Rectal smooth muscle tissue (tissue), 1 donor: Measurements from ENCODE around the gene EXOSC5.
A peak's percentile ranks its signal among the peaks of the same experiment; 100 is the strongest.
"Not testable (repeated sequence)": the region's sequence is repeated elsewhere in the genome, so short reads cannot be mapped to it uniquely, and the experiment has no call there.

Source experiments
- H3K27ac ChIP-seq: one replicate; pipeline ENCODE4 v1.7.0; 2013; ENCODE audit warnings: low read depth, low read length, inconsistent platforms
- H3K27me3 ChIP-seq: one replicate; pipeline ENCODE4 v1.7.0; 2013; ENCODE audit warnings: low read length; ENCODE audit not compliant: control insufficient read depth, insufficient read depth
- H3K36me3 ChIP-seq: one replicate; pipeline ENCODE4 v1.7.0; 2013; ENCODE audit warnings: low read length; ENCODE audit not compliant: control insufficient read depth, insufficient read depth
- H3K4me1 ChIP-seq: one replicate; pipeline ENCODE4 v1.7.0; 2013; ENCODE audit warnings: low read length; ENCODE audit not compliant: control insufficient read depth, insufficient read depth
- H3K4me3 ChIP-seq: one replicate; pipeline ENCODE4 v1.7.0; 2013; ENCODE audit warnings: low read length
- H3K9ac ChIP-seq: one replicate; pipeline ENCODE4 v1.7.0; 2013; ENCODE audit warnings: low read length

EXOSC5 gene

GRCh38 chr19:41410336-41411054, 13.3 kb upstream of the EXOSC5 start:
- Histone ChIP-seq H3K4me3 (no peak overlapping the region), H3K9ac (no peak overlapping the region), H3K27ac (no peak overlapping the region), H3K4me1 (no peaks in the 10 kb centered on the region), H3K27me3 (no peaks in the 10 kb centered on the region), H3K36me3 (peaks cover 20% of the 10 kb centered on the region)

- Histone ChIP-seq H3K9ac (no peak overlapping the region), H3K27ac (no peak overlapping the region), H3K27me3 (no peaks in the 10 kb centered on the region), H3K36me3 (peaks cover 12% of the 10 kb centered on the region), H3K4me1 (no peaks in the 10 kb centered on the region), H3K4me3 (no peak overlapping the region)
These were observed 12.1 kb upstream of the EXOSC5 start for GRCh38 chr19:41409288-41409687.

GRCh38 chr19:41408846-41409245, 11.7 kb upstream of the EXOSC5 start:
- H3K4me3 ChIP-seq, H3K9ac ChIP-seq, H3K27me3 ChIP-seq, H3K27ac ChIP-seq, H3K4me1 ChIP-seq: not testable (repeated sequence)
- H3K36me3 ChIP-seq, result peaks cover 12% of the 10 kb centered on the region

GRCh38 chr19:41408256-41408655, 11.1 kb upstream of the EXOSC5 start:
- peaks cover 6% of the 10 kb centered on the region for H3K36me3 ChIP-seq
- no peak overlapping the region for H3K9ac ChIP-seq
- H3K27me3 ChIP-seq, result no peaks in the 10 kb centered on the region
- no peak overlapping the region for H3K4me3 ChIP-seq
- H3K4me1 ChIP-seq, result no peaks in the 10 kb centered on the region
- no peak overlapping the region for H3K27ac ChIP-seq

GRCh38 chr19:41407271-41407670, 10.1 kb upstream of the EXOSC5 start:
- no peak overlapping the region for H3K27ac ChIP-seq

GRCh38 chr19:41405776-41406175, 8.6 kb upstream of the EXOSC5 start:
- Histone ChIP-seq H3K36me3 (no peaks in the 10 kb centered on the region), H3K4me1 (no peaks in the 10 kb centered on the region), H3K4me3 (no peak overlapping the region), H3K27me3 (no peaks in the 10 kb centered on the region), H3K27ac (no peak overlapping the region), H3K9ac (no peak overlapping the region)

More at GRCh38 chr19:41407271-41407670, 10.1 kb upstream of the EXOSC5 start:
- Histone ChIP-seq H3K36me3 (peaks cover 3% of the 10 kb centered on the region), H3K9ac (no peak overlapping the region), H3K4me3 (no peak overlapping the region), H3K27me3 (no peaks in the 10 kb centered on the region), H3K4me1 (no peaks in the 10 kb centered on the region)

GRCh38 chr19:41403181-41403970, 6.2 kb upstream of the EXOSC5 start:
- Histone ChIP-seq H3K4me1 (peaks cover 5% of the 10 kb centered on the region), H3K36me3 (no peaks in the 10 kb centered on the region), H3K27me3 (no peaks in the 10 kb centered on the region), H3K4me3 (no peak overlapping the region), H3K9ac (no peak overlapping the region), H3K27ac (no peak overlapping the region)

- no peak overlapping the region for H3K27ac ChIP-seq
- no peaks in the 10 kb centered on the region for H3K36me3 ChIP-seq
- H3K4me1 ChIP-seq, result peaks cover 6% of the 10 kb centered on the region
- no peak overlapping the region for H3K4me3 ChIP-seq
- H3K27me3 ChIP-seq, result no peaks in the 10 kb centered on the region
- H3K9ac ChIP-seq, result no peak overlapping the region
These were observed 4.9 kb upstream of the EXOSC5 start for GRCh38 chr19:41402010-41402409.

GRCh38 chr19:41401483-41401882, 4.3 kb upstream of the EXOSC5 start:
- Histone ChIP-seq H3K4me3 (no peak overlapping the region), H3K27ac (no peak overlapping the region), H3K27me3 (no peaks in the 10 kb centered on the region), H3K36me3 (no peaks in the 10 kb centered on the region), H3K9ac (no peak overlapping the region), H3K4me1 (peaks cover 7% of the 10 kb centered on the region)

GRCh38 chr19:41399525-41399924, 2.4 kb upstream of the EXOSC5 start:
- H3K36me3 ChIP-seq, result no peaks in the 10 kb centered on the region
- H3K27me3 ChIP-seq, result no peaks in the 10 kb centered on the region
- no peak overlapping the region for H3K27ac ChIP-seq
- H3K9ac ChIP-seq, result no peak overlapping the region
- no peak overlapping the region for H3K4me3 ChIP-seq
- H3K4me1 ChIP-seq, result peaks cover 9% of the 10 kb centered on the region

- Histone ChIP-seq H3K27ac (no peak overlapping the region), H3K36me3 (no peaks in the 10 kb centered on the region), H3K4me1 (peaks cover 9% of the 10 kb centered on the region), H3K4me3 (no peak overlapping the region), H3K9ac (no peak overlapping the region), H3K27me3 (no peaks in the 10 kb centered on the region)
These were observed 1.9 kb upstream of the EXOSC5 start for GRCh38 chr19:41399091-41399490.

GRCh38 chr19:41398598-41398997, 1.4 kb upstream of the EXOSC5 start:
- no peaks in the 10 kb centered on the region for H3K36me3 ChIP-seq
- peaks cover 9% of the 10 kb centered on the region for H3K4me1 ChIP-seq
- H3K27me3 ChIP-seq, result no peaks in the 10 kb centered on the region
- H3K9ac ChIP-seq, result no peak overlapping the region
- no peak overlapping the region for H3K27ac ChIP-seq
- peak overlapping the region; percentile 99 for H3K4me3 ChIP-seq

GRCh38 chr19:41398050-41398418, 875 bp upstream of the EXOSC5 start:
- Histone ChIP-seq H3K27me3 (no peaks in the 10 kb centered on the region), H3K36me3 (no peaks in the 10 kb centered on the region), H3K4me1 (peaks cover 9% of the 10 kb centered on the region), H3K4me3 (peak overlapping the region; percentile 99), H3K27ac (peak overlapping the region; percentile 96), H3K9ac (peak overlapping the region; percentile 98)
